GM18517 (cell line): ENCODE results near the gene NT5C1A.

ENCODE experiments used
- ATAC-seq: cut with Tn5 transposase; IDR thresholded peaks from one replicate; pipeline ENCODE4 v1.9.1; 2021; ENCODE audit warnings: mild to moderate bottlenecking, moderate library complexity; ENCODE audit not compliant: unreplicated experiment

NT5C1A gene

DNA sequence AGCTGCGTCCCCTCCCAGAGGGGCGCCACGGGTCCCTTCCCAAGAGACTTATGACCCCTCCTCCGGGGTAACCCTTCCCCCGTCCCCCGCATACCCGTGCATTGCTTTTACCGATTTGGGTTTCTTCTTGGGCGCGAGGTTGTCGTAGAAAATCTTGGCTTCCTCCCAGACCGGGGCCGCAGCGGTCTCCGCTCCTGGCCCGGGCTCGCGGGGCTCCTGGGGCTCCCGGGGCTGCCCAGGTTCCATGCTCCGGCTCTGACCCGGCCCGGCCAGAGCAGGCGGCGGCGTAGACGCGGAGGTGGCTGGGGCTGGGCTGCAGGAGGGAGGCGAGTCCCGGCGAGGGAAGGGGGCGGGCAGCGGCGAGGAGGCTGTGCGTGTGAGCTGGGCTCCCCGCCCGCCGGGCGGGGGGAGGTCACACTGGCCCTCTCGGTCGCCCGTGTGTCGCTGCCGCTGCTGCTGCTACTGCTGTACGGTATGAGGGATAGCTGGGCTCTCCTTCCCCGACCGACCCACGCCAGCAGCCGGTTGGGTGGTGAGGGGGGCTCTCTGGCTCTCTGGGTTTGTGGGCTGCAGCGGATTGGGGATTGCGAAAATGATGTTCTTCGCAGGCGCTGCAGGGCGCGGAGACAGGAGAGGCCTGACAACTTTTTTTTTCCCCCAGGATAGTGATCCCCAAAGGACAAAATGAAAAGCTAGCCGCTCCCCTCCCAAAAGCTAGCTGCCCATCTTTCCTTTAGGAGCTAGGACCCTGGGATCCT lies at the start of gene NT5C1A:
NT5C1A (minus strand) TSS at position 315 of the 758 bp plus-strand sequence; CDS start at position 246, 69 bp downstream.
- no peak for ATAC-seq

GRCh38 chr1:39721664-39722063 lies 49.8 kb upstream of the NT5C1A start:
- no peak for ATAC-seq

DNA sequence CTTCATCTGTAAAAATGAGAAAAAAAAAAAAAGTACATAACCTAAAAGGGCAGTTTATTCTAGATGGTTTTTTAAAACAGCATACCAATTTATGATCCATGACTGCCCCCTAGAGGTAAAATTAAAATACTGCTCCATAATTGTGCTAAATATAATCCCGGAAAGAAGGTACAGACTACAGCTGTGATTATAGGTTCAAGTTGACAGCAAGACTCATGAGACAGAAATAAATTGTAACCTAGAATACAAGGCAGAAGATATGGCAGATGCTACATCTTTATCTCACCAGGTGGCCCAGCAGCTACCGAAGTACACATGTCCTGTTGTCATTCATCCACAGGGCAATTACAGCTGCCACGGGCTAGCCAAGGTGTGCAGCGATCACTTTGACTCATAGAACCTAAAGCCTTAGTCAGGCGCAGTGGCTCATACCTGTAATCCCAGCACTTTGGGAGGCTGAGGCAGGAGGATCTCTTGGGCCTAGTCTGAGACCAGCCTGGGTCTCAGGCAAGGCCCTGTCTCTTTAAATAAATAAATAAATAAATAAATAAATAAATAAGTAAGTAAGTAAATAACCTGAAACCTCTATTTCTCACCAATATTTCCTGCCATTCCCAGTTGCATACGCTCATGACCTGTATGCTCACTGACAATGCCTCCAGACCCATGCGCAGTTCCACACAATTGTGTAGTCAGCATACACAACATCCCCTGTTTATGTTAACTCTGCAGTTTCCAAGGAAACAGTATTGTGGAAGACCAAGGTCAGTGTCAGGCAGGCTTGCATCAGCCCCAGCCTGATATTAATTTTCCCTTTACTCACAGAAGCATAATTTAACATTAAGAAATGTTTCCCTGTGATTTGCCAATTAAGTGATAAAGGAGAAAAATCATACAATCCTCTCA lies 48.4 kb upstream of the NT5C1A start:
- no peak for ATAC-seq

DNA sequence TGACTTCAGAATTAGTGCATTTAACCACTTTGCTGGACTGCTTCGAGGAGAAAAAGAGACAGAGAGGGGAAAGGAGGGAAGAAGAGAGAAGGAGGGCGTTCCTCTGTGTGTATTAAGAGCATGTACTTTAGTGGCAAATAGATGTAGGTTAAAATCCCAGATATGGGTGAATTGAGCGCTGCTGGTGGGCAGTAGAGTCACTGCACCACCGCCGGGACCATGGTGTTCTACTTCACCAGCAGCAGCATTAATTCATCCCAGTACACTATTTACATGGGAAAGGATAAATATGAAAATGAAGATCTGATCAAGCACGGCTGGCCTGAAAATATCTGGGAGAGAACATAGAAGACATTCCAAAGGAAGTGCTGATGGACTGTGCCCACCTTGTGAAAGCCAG lies 45.9 kb upstream of the NT5C1A start:
- no peak for ATAC-seq

GRCh38 chr1:39713557-39713956 lies 41.6 kb upstream of the NT5C1A start:
- ATAC-seq, result no peak

GRCh38 chr1:39711966-39712340 lies 40.0 kb upstream of the NT5C1A start:
- no peak for ATAC-seq

GRCh38 chr1:39711104-39711965 lies 39.4 kb upstream of the NT5C1A start:
- ATAC-seq, result no peak

DNA sequence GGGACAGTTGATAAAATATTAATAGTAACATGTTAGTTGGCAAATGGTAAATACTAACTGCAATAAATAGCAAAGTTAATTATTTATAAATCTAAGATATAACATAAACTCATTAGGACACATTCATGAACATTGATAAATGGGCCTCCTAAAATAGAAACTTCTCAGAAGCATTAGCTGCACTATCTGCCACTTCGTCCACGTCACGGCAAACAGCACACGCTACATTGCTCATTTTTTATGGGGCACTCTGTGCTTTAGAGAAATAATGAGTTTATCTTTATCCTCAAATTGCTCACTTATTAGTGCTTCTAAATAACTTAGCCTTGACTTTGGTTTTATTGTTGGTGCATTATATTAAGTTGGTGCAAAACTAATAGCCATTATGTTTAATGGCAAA lies 35.6 kb upstream of the NT5C1A start:
- ATAC-seq, result no peak

- no peak for ATAC-seq
Measured at GRCh38 chr1:39704757-39705156, 32.9 kb upstream of the NT5C1A start.

DNA sequence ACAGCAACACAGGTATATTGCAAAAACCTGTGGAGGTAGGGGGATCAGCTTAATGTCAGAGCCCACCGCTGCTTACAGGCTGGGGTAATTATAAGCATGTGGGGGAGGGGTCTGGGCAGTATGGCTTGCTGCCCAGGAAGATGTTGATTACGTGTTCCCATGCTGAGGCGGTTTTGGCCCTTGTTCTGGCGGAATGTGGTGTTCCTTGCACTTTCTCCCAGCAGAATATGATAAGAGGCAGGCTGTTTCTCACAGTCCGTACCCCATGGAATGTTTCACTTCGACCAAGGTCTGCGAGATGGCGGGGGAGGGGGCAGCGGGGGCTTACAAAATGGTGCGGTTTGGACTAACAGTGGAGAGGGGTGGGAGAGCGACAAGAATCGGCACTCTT lies 29.1 kb upstream of the NT5C1A start:
- ATAC-seq, result no peak

GRCh38 chr1:39700348-39700747 lies 28.4 kb upstream of the NT5C1A start:
- ATAC-seq, result no peak

- ATAC-seq, result no peak
Measured at GRCh38 chr1:39699419-39699818, 27.5 kb upstream of the NT5C1A start.

GRCh38 chr1:39698568-39698967 lies 26.7 kb upstream of the NT5C1A start:
- ATAC-seq, result no peak

GRCh38 chr1:39696448-39696847 lies 24.5 kb upstream of the NT5C1A start:
- no peak for ATAC-seq

DNA sequence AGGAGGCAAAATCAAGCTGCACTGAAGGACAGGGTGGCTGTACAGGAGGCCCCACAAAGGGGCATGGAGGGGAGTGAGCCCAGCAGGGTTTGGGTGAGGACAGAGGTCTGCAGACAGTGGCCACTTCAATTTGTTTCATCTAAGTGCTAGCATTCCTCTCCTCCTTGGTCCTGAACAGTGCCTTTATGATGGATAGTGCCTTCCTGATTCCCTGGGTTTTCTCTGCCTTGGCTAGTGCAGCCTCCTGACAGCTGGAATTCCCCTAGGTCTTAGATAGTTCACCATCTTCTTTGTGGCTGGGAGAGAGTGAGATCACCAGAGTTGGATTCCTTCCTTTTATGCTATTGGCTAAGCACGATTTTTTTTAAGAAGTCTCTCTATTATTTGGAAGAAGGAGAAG lies 23.1 kb upstream of the NT5C1A start:
- no peak for ATAC-seq

DNA sequence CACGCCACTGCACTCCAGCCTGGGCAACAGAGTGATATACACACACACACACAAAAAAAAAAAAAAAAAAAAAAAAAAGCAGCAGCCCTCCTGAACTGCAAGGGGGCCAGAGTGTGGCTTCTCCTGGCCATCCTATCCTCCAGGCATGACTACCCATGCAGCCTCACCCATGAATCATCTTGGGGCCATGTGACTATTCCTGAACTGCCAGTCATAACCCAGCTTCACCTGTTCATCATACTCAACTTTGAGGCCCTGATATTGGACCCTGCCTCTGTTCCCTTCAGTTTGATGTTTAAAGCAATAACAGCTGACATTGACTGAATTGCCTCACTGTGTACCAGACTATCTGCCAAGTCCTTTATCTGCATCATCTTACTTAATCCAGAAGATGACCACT lies 22.1 kb upstream of the NT5C1A start:
- ATAC-seq, result no peak

- ATAC-seq, result no peak
Measured at GRCh38 chr1:39692152-39693074, 20.5 kb upstream of the NT5C1A start.

GRCh38 chr1:39691383-39692151 lies 19.7 kb upstream of the NT5C1A start, which contains the start of gene HPCAL4:
Gene HPCAL4, minus strand, starts transcription at chr1:39691433. Its CDS starts 6,830 bp downstream, at chr1:39684603.
- ATAC-seq, result no peak

- ATAC-seq, result no peak
Measured at GRCh38 chr1:39690794-39691382, 19.0 kb upstream of the NT5C1A start.
